GM23248 (cell line): ENCODE results near the gene DHX30.

ENCODE experiments used
- EZH2 ChIP-seq: fragments of 200-600 bp; sonication (generic); IDR thresholded peaks from 2 replicates; pipeline ENCODE4 v1.6.1; 2018; ENCODE audit warnings: antibody characterized with exemption, mild to moderate bottlenecking; ENCODE audit not compliant: insufficient read depth, poor library complexity, severe bottlenecking
- EZH2phosphoT487 ChIP-seq: fragments of 200-600 bp; sonication (generic); IDR thresholded peaks from 2 replicates; pipeline ENCODE4 v1.6.1; 2018; ENCODE audit warnings: antibody characterized with exemption, moderate library complexity, mild to moderate bottlenecking, low read depth; ENCODE audit not compliant: insufficient read depth

DNA sequence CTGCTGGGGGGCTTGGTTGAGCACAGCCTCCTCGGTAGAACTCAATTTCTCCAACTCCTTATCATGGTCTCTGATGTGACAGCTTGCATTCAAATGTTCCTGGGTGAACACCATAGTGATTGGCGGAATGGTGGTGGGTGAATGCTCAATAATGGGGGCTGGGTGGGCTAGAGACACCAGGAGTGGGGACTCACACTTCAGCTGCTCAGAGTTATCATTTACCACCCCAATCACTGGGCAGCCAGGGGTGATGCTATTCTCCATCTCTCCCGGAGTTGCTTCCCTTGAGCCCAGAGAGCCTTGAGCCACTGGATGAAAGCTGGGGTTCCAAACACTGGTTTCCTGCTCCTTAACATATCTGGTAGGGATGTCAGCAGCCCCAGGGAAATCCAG, 88.7 kb downstream of the DHX30 start:
- no peak for TF ChIP-seq EZH2
- no peak for TF ChIP-seq EZH2phosphoT487
